ENCODE data around the gene SUPT5H.
A peak's percentile ranks its signal among the peaks of the same experiment; 100 is the strongest.

Gene SUPT5H

DNA sequence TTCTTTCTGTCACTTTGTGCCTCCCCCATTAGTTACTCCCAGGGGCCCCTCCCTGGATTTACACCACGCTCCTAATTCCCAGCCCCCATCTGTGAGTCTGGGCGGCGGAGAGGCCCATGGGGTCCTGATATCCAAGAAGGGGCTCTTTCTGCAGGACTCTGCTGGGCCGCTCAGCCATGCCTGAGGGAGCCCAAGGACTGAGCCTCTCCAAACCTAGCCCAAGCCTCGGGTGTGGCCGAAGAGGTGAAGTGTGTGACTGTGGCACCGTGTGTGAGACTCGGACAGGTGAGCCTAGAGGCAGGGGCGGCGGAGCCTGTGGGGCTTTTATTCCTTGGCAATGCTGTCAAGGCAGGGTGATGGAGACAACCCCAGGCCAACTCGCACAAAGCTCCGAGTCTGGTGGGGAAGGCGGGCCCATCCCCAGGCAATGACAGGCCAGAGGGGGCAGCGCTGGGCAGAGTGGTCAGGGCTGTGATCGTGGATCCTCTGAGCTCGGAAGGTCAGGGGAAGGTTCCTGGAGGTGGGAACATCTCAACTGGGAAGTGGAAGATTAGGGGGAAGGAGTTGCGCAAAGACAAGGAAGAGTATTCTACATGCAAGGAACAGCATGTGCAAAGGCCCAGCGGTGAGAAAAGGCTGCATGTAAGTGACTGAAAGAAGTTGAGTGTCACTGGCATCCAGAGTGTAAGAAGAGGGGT lies 31.3 kb upstream of the SUPT5H start:
- Histone ChIP-seq H3K36me3 (ENCODE audit: insufficient read depth, low read length) (peaks cover 5% of the 10 kb centered on the region), H3K4me1 (ENCODE audit: insufficient read depth, low read length) (peaks cover 13% of the 10 kb centered on the region), H3K9me3 (ENCODE audit: control insufficient read depth, insufficient read depth, low read length) (no peaks in the 10 kb centered on the region), H3K9ac (ENCODE audit: low read depth, low read length) (peak overlapping the region; percentile 96)

DNA sequence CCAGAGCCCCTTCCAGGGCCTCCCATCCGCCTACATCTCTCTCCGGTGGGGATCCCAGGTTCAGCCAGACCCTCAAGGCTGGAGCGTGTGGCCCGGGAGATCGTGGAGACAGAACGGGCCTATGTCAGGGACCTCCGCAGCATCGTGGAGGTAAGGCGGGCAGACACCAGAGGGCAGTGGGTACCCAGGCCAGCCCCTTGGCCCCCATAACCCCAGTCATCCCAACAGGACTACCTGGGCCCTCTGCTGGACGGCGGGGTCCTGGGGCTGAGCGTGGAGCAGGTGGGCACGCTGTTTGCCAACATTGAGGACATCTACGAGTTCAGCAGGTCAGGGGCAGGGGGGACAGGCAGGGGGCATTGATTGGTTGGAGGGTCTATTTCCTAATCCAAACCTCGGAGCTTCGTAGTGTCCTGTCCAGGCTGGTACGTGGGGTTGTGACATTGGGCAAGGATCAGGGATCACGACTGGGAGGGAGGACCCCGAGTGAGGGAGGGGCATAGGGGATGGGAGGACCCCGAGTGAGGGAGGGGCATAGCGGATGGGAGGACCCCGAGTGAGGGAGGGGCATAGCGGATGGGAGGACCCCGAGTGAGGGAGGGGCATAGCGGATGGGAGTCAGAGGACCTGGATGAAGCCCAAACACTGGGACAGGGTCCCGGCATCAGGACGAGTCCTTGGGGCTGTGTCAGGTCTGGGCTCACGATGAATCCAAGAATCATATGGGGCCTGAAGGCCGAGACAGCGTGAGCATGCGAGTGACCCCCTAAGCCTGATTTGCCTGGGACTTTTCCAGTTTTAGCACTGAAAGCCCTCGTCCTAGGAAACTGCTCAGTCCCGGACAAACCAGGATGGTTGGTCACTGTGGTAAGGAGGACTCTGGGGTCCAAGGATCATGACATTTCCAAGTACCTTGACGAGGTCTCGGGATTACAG lies 30.0 kb upstream of the SUPT5H start:
- Histone ChIP-seq H3K9me3 (ENCODE audit: control insufficient read depth, insufficient read depth, low read length) (no peaks in the 10 kb centered on the region), H3K4me1 (ENCODE audit: insufficient read depth, low read length) (peaks cover 13% of the 10 kb centered on the region), H3K9ac (ENCODE audit: low read depth, low read length) (no peak overlapping the region), H3K36me3 (ENCODE audit: insufficient read depth, low read length) (peaks cover 8% of the 10 kb centered on the region)

DNA sequence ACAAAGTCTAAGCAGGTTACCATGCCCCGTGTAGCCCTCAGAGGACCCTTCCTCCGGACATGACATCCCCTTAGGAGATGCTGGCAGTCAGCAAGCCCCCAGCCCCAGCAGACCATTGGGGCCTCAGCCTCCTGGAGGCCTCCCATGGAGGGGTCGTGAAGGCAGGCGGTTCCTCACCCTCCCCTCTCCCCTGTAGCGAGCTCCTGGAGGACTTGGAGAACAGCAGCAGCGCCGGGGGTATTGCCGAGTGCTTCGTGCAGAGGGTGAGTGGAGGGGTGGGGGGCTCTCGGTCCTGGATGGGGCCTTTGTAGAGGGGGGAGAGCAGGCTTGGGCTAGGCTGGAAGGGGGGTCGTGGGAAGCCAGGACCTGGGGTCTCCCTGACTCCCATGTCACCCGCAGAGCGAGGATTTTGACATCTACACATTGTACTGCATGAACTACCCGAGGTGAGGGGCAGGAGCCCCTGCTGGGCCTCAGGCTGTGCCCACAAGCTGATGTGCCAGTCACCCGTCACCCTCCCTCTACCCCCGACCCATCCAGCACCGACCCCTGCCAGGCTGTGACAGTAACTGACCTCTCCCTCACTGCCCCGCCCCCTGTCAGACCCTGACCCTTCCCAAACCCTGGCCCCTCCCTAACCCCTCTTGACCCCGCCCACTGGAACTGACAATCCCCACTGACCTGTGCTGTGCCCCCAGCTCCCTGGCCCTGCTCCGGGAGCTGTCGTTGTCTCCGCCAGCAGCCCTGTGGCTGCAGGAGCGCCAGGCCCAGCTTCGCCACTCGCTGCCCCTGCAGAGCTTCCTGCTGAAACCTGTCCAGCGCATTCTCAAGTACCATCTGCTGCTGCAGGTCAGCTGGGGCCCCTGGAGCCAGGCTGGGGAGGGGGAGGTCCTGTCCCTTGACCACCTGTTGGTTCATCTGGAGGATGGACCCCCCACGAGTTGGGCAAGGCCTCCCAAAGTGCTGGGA lies 28.9 kb upstream of the SUPT5H start:
- peaks cover 2% of the 10 kb centered on the region for H3K4me1 ChIP-seq (ENCODE audit: insufficient read depth, low read length)
- H3K9ac ChIP-seq (ENCODE audit: low read depth, low read length): no peak overlapping the region
- H3K36me3 ChIP-seq (ENCODE audit: insufficient read depth, low read length): peaks cover 13% of the 10 kb centered on the region
- no peaks in the 10 kb centered on the region for H3K9me3 ChIP-seq (ENCODE audit: control insufficient read depth, insufficient read depth, low read length)

DNA sequence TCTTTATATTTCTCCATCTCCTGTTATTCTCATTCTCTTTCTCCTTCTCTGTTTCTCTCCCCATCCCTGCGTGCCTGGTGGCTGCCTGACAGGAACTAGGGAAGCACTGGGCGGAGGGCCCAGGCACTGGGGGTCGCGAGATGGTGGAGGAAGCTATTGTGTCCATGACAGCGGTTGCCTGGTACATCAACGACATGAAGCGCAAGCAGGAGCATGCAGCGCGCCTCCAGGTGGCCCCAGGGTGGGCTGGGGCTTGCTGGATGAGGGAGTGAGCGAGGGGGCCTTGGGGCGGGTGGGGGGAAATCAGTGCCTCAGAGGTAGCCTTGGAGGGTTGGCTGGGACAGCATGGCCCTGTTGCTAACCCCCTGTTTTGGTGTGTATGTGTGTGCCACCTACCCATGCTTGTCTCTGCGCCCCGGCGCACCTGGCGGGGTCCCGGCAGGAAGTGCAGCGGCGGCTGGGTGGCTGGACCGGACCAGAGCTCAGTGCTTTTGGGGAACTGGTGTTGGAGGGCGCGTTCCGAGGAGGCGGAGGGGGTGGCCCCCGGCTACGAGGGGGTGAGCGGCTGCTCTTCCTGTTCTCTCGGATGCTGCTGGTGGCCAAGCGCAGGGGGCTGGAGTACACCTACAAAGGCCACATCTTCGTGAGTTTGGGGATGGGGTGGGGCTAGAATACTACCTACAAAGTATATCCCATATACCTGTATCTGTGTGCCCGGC lies 27.8 kb upstream of the SUPT5H start:
- peaks cover 17% of the 10 kb centered on the region for H3K36me3 ChIP-seq (ENCODE audit: insufficient read depth, low read length)

DNA sequence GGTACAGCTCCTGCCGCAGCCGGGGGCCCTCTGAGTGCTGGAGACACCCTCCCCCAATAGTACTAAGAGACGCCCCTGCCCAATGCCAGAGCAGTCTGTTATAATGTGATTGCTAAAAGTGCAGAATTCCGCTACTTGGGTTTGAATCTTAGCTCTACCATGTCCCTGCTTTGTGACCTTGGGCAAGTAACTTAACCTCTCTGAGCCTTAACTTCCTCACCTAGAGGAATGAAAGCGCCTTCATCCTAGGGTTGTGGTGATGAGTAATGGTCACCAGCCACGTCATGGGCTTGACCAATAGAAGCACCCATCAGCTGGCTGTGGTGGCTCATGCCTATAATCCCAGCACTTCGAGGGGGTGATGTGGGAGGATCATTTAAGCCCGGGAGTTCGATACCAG lies 26.4 kb upstream of the SUPT5H start:
- Histone ChIP-seq H3K4me1 (ENCODE audit: insufficient read depth, low read length) (no peaks in the 10 kb centered on the region), H3K9me3 (ENCODE audit: control insufficient read depth, insufficient read depth, low read length) (no peaks in the 10 kb centered on the region), H3K9ac (ENCODE audit: low read depth, low read length) (no peak overlapping the region), H3K36me3 (ENCODE audit: insufficient read depth, low read length) (peaks cover 17% of the 10 kb centered on the region)

More for the DNA sequence above, 27.8 kb upstream of the SUPT5H start:
- H3K9ac ChIP-seq (ENCODE audit: low read depth, low read length): no peak overlapping the region
- H3K9me3 ChIP-seq (ENCODE audit: control insufficient read depth, insufficient read depth, low read length): no peaks in the 10 kb centered on the region
- no peaks in the 10 kb centered on the region for H3K4me1 ChIP-seq (ENCODE audit: insufficient read depth, low read length)

DNA sequence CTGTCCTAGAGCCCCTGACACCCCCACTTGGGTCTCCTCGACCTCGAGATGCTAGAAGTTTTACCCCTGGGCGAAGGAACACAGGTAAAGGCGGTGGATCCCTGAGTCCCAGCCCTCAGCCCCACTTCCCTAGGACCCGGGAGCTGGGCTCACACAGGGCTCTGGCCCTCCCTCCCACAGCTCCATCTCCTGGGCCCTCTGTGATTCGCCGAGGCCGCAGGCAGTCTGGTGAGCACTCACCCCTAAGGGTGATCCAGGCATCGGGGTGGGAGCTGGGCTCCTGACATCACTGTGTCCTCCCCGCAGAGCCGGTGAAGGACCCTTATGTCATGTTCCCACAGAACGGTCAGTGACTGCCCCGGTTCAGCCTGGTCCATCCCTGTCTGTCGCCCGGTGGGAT lies 24.6 kb upstream of the SUPT5H start:
- Histone ChIP-seq H3K9ac (ENCODE audit: low read depth, low read length) (no peak overlapping the region), H3K4me1 (ENCODE audit: insufficient read depth, low read length) (no peaks in the 10 kb centered on the region), H3K9me3 (ENCODE audit: control insufficient read depth, insufficient read depth, low read length) (no peaks in the 10 kb centered on the region), H3K36me3 (ENCODE audit: insufficient read depth, low read length) (peaks cover 17% of the 10 kb centered on the region)

DNA sequence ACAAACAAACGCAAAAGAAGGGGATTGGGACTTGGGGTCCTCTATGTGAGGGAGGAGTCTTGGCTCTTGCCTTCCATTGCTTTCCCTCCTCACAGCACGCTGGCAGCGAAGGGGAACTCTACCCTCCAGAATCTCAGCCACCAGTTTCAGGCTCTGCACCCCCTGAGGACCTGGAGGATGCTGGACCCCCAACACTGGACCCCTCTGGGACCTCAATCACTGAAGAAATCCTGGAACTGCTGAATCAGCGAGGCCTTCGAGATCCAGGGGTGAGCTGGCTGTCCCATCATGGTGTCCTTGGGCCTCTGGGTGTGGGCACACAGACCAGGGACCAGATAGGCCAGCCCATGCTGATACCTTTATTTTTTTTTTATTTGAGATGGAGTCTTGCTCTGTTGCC lies 23.4 kb upstream of the SUPT5H start:
- Histone ChIP-seq H3K4me1 (ENCODE audit: insufficient read depth, low read length) (no peaks in the 10 kb centered on the region; the same call in 1 of the 2 replicates), H3K9ac (ENCODE audit: low read depth, low read length) (no peak overlapping the region), H3K36me3 (ENCODE audit: insufficient read depth, low read length) (peaks cover 17% of the 10 kb centered on the region), H3K9me3 (ENCODE audit: control insufficient read depth, insufficient read depth, low read length) (no peaks in the 10 kb centered on the region)

DNA sequence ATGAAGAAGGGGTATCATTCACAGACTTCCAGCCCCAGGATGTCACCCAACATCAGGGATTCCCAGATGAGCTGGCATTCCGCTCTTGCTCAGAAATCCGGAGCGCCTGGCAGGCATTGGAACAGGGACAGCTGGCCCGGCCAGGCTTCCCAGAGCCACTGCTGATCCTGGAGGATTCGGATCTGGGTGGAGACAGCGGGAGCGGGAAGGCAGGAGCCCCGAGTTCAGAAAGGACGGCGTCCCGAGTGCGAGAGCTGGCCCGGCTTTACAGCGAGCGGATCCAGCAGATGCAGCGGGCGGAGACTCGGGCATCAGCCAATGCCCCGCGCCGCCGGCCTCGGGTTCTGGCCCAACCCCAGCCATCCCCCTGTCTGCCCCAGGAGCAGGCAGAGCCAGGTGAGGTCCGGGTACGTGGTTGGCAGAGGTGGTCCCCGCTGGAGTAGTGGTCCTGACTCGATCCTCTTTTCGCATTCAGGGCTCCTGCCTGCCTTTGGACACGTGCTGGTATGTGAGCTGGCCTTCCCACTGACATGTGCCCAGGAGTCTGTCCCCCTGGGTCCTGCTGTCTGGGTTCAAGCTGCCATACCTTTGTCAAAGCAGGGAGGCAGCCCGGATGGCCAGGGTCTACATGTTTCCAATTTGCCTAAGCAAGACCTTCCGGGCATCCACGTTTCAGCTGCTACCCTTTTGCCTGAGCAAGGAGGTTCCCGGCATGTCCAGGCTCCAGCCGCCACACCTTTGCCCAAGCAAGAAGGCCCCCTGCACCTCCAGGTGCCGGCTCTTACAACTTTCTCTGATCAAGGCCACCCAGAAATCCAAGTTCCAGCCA lies 21.9 kb upstream of the SUPT5H start:
- H3K4me1 ChIP-seq (ENCODE audit: insufficient read depth, low read length): peaks cover 4% of the 10 kb centered on the region; the same call in 1 of the 2 replicates
- no peaks in the 10 kb centered on the region for H3K9me3 ChIP-seq (ENCODE audit: control insufficient read depth, insufficient read depth, low read length)
- H3K9ac ChIP-seq (ENCODE audit: low read depth, low read length): no peak overlapping the region
- peaks cover 16% of the 10 kb centered on the region for H3K36me3 ChIP-seq (ENCODE audit: insufficient read depth, low read length)

DNA sequence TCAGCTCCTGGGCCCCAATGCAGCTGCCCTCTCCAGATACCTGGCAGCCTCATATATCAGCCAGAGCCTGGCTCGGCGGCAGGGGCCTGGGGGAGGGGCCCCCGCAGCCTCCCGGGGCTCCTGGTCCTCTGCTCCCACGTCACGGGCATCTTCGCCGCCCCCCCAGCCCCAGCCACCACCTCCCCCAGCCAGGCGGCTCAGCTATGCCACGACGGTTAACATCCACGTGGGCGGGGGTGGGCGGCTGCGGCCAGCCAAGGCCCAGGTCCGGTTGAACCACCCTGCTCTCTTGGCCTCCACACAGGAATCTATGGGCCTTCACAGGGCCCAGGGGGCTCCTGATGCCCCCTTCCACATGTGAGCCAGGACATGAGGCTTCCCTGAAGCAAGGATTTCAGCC lies 20.4 kb upstream of the SUPT5H start:
- H3K9me3 ChIP-seq (ENCODE audit: control insufficient read depth, insufficient read depth, low read length): no peaks in the 10 kb centered on the region
- H3K9ac ChIP-seq (ENCODE audit: low read depth, low read length): no peak overlapping the region
- peaks cover 11% of the 10 kb centered on the region; the same call in 1 of the 2 replicates for H3K4me1 ChIP-seq (ENCODE audit: insufficient read depth, low read length)
- peaks cover 12% of the 10 kb centered on the region for H3K36me3 ChIP-seq (ENCODE audit: insufficient read depth, low read length)

DNA sequence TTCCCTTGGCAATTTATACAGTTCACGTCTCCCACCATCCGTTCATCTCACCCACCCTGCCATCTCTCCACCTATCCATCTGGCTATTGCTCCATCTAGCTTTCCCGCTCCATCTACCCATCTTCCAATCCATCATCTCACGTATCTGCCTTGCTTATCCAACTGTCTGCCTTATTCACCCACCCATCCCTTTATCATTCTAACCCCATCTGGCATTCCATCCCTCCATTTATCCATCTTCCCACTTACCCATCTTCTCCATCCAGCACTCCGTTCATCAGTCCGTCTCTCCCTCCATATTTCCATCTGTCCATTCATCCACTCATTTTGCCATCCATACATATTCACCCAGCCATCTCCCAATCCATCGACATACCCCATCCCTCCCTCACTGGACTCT lies 19.6 kb upstream of the SUPT5H start:
- Histone ChIP-seq H3K36me3 (ENCODE audit: insufficient read depth, low read length) (peaks cover 5% of the 10 kb centered on the region), H3K9ac (ENCODE audit: low read depth, low read length) (no peak overlapping the region), H3K4me1 (ENCODE audit: insufficient read depth, low read length) (peaks cover 11% of the 10 kb centered on the region; the same call in 1 of the 2 replicates), H3K9me3 (ENCODE audit: control insufficient read depth, insufficient read depth, low read length) (no peaks in the 10 kb centered on the region)

DNA sequence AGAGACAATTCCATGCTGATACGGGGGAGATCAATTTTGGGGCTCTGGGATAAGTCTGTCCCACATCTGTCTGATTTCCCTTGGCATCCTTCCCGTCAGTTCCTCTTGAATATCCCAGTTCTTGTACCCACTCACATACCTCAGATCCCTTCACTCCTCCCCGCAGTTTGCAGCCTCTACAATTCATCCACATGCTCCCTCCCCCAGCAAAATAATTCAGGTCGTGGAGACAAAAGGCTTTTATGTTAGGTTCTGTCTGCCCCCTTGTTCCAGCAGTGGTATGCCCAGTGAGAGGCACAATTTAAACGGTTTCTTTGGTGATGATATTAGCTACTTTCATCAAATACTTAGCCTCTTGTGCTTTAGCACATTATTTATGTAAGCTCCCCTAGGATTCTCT lies 19.2 kb upstream of the SUPT5H start:
- Histone ChIP-seq H3K36me3 (ENCODE audit: insufficient read depth, low read length) (peaks cover 4% of the 10 kb centered on the region), H3K9ac (ENCODE audit: low read depth, low read length) (no peak overlapping the region), H3K9me3 (ENCODE audit: control insufficient read depth, insufficient read depth, low read length) (no peaks in the 10 kb centered on the region), H3K4me1 (ENCODE audit: insufficient read depth, low read length) (peaks cover 13% of the 10 kb centered on the region; the same call in 1 of the 2 replicates)

DNA sequence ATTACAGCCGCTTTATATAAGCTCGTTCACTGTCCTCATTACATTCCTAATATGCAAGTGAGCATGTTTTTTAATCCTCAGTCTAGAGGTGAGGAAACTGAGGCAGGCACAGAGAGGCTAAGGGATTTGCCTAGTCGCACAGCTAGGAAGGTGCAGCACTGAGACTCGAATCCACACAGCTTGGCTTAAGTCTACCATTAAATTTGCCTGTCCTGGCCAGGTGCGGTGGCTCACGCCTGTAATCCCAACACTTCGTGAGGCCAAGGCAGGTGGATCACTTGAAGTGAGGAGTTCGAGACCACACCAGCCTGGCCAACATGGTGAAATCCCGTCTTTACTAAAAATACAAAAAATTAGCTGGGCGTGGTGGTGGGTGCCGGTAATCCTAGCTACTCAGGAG lies 17.7 kb upstream of the SUPT5H start:
- H3K4me1 ChIP-seq (ENCODE audit: insufficient read depth, low read length): peaks cover 15% of the 10 kb centered on the region; the same call in 1 of the 2 replicates

More for the DNA sequence above, 17.7 kb upstream of the SUPT5H start:
- Histone ChIP-seq H3K9me3 (ENCODE audit: control insufficient read depth, insufficient read depth, low read length) (no peaks in the 10 kb centered on the region), H3K36me3 (ENCODE audit: insufficient read depth, low read length) (peaks cover under 1% of the 10 kb centered on the region), H3K9ac (ENCODE audit: low read depth, low read length) (no peak overlapping the region)
